Measurements from ENCODE around the gene MRPL28.
"Not testable (repeated sequence)": the region's sequence is repeated elsewhere in the genome, so short reads cannot be mapped to it uniquely, and the experiment has no call there.

MRPL28 gene

GRCh38 chr16:389352-389751 lies 19.0 kb upstream of the MRPL28 start:
- no peak for DNase-seq (ENCODE audit: low read depth)

DNA sequence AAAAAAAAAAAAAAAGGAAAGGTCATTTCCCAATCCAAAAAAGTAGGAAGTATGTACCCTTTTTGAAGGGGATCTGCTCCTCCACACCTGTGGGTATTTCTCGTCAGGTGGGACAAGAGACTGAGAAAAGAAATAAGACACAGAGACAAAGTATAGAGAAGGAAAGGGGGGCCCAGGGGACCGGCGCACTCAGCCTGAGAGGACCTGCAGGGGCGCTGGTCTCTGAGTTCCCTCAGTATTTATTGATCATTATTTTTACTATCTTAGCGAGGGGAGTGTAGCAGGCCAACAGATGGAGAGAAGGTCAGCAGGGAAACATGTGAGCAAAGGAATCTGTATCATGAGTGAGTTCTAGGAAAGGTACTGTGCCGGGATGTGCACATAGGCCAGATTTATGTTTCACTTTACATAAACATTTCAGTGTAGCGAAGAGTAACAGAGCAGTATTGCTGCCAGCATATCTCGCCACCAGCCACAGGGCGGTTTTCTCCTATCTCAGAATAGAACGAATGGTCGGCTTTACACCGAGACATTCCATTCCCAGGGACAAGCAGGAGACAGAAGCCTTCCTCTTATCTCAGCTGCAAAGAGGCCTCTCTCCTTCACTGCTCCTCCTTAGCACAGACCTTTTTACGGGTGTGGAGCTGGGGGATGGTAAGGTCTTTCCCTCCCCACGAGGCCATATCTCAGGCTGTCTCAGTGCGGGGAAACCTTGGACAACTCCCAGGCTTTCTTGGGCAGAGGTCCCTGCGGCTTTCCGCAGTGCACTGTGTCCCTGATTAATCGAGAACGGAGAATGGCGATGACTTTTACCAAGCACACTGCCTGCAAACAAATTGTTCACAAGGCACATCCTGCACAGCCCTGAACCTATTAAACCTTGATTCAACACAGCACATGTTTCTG lies 17.7 kb upstream of the MRPL28 start:
- DNase-seq (ENCODE audit: low read depth): not testable (repeated sequence)

DNA sequence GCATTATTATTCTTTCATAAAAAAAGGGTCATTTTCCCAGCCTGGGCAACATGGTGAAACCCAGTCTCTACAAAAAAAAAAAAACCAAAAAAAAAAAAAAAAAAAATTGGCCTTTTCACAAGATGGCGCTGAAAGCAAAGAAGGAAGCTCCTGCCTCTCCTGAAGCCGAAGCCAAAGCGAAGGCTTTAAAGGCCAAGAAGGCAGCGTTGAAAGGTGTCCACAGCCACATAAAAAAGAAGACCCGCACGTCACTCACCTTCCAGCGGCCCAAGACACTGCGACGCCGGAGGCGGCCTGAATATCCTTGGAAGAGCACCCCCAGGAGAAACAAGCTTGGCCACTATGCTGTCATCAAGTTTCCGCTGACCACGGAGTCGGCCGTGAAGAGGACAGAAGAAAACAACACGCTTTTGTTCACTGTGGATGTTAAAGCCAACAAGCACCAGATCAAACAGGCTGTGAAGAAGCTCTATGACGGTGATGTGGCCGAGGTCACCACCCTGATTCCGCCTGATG lies 16.4 kb upstream of the MRPL28 start:
- no peak for DNase-seq (ENCODE audit: low read depth)

GRCh38 chr16:383326-384051 lies 13.2 kb upstream of the MRPL28 start:
- no peak for DNase-seq (ENCODE audit: low read depth)

DNA sequence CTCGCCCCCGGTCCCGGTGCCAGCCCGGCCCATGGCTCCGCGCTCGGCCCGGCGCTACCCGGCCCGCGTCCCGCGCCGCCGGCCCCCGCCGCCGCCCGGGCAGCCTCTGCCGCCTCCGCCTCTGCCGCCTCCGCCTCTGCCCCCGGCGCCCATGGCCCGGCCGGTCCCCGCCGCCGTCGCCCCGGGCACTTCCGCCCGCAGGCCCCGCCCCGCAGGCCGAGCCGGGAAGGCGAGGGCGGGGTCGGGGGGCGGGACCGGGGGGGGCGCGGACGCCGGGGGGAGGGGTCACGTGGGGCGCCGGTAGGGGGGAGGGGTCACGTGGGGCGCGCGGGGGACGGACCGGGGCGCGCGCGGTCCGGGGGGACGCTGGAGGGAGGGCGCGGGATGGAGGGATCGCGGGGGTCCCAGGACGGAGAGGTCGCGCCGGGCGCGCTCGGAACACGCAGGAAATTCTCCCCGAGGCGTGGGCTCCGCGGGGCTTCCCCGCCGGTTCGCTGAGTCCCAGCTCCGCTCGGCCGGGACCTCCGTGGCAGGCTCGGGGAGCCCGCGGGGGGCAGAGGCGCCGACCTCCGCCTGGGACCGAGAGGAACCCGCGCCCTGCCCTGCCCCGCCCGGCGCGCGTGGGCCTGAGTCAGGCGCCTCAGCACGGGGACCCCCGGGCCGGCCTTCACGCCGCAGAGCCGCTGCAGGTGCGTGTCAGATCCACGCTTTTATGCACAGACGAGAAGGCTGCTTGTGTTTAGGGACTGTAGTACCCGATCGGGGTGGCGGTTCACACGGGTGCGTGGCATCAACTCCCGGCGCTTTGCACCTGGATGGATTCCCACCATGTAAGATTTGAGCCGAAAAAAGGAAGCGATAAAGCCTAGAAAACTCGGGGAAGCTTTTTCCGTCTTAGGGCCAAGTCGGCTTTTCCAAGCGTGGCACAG lies 11.7 kb upstream of the MRPL28 start, which contains the start of gene PGAP6:
Gene PGAP6 (minus strand): TSS at position 190 of the 929 bp plus-strand sequence. CDS start 157 bp downstream, at position 33.
- DNase-seq (ENCODE audit: low read depth): peak; percentile 47

- no peak for DNase-seq (ENCODE audit: low read depth)
Measured at GRCh38 chr16:381012-381788, 10.9 kb upstream of the MRPL28 start.

DNA sequence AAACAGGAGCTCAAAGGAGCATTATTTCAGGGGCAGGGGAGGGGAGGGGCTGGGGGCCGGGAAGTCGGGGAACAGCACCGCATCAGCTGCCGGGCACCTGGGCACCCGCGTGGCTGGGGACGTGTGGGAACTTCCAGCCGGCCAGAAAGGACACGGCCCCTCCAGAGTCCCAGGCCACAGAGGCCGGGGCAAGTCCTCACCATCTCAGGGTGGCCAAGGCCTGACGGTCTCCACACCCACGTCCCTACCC lies 10.3 kb upstream of the MRPL28 start:
- no peak for DNase-seq (ENCODE audit: low read depth)

DNA sequence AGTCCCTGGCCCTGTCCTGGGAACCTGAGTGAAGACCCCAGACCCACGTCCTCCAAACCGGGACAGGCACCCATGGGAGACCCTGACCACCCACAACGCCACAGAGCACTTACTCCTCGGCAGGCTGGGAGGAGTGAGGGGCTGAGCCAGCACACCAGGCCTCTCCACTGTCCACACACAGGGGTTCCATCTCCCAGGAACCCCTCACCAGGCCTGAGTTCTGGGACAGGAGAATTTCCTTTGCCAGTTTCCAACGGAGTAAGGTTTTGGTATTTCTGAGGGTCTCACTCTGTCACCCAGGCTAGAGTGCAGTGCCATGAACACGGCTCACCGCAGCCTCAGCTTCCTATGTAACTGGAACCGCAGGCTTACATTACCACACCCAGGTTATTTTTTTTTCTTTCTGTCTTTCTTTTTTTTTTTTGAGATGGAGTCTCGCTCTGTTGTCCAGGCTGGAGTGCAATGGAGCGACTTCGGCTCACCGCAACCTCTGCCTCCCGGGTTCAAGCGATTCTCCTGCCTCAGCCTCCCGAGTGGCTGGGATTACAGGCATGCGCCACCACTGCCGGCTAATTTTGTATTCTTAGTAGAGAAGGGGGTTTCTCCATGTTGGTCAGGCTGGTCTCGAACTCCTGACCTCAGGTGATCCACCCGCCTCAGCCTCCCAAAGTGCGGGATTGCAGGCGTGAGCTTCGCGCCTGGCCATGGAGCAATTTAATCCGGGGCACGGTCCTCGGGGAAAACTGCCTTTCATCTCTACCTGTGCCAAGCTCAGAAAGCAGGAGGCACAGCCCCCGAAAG lies 9.8 kb upstream of the MRPL28 start:
- DNase-seq (ENCODE audit: low read depth): no peak

DNA sequence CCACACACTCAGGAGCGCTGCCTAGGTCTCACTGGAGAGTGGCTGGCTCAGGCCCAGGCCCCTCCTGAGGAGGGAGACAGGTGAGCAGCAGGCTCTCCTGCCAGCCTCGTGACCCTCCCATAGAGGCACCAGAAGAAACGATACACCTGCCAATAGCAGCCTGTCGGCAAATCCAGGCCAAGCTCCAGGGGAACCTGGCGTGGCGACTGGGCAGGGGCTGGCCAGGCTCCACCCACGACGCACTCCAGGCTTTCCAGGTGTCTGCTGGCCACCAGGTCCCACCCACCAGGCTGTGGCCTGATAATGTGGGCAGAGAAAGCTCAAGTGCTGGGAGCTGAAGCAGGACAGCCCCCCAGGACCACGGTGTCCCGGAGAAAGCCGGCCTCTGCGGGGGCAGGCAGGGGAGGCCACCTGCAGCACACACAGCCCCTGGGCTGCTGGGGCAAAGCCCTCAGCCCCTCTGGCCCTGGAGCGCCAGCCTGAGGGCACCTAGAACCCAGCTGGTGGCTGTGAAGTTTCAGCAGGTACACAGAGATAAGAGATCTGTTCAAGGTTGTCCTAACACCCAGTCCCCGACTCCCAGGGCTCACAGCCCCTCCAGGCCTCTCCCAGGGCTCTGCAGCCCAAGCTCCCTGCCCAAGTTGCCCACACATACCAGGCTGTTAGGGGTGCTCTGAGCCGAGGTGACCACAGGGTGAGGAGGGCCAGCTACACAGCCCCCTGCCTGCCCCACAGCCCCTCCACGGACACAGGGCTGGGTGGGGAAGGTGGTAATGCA lies 9.0 kb upstream of the MRPL28 start:
- DNase-seq (ENCODE audit: low read depth): no peak

DNA sequence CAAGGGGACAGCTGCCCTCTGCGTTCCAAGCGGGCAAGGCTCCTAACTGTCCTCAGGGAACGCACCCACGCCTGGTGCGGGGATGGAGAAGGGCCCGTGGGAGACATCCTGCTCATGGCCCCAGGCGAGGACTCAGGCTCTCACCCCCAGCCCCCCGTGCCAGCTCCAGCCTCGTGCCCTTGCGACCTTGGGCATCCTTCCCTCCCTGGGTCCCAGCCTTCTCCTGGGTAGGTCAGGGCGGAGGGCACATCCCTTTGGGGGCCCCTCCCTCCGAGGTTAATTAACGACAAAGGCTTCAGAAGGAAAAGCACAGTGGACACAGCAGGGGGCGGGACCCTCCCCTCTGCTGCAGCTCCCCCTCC lies 8.5 kb upstream of the MRPL28 start:
- no peak for DNase-seq (ENCODE audit: low read depth)

GRCh38 chr16:378113-378820 lies 7.9 kb upstream of the MRPL28 start:
- DNase-seq (ENCODE audit: low read depth): not testable (repeated sequence)

DNA sequence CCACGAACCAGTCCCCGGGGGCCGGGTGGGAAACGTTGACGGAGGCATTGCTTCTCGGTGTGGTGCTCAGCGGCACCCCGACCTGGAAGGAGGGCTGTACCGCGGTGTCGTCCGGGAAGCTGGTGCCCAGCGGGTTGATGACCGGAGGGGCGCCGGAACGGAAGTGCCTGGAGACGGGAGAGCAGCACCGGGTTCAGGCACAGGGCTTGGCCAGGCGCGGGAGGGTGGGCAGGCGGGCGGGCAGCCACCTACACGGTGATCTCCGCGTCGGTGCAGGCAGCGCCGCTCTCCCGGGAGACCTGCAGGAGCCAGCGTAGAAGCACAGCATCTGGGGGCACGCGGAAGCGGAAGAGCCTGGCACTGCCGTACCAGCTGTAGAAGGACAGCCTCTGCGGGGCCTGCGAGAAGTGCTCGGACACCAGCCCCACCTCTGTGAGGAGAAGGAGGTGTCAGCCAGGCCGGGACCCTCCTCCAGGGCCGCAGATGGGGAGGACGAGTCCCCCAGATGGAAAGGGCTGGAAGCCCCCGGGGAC lies 7.1 kb upstream of the MRPL28 start:
- DNase-seq (ENCODE audit: low read depth): no peak

- no peak for DNase-seq (ENCODE audit: low read depth)
Measured at GRCh38 chr16:376817-377418, 6.6 kb upstream of the MRPL28 start.

DNA sequence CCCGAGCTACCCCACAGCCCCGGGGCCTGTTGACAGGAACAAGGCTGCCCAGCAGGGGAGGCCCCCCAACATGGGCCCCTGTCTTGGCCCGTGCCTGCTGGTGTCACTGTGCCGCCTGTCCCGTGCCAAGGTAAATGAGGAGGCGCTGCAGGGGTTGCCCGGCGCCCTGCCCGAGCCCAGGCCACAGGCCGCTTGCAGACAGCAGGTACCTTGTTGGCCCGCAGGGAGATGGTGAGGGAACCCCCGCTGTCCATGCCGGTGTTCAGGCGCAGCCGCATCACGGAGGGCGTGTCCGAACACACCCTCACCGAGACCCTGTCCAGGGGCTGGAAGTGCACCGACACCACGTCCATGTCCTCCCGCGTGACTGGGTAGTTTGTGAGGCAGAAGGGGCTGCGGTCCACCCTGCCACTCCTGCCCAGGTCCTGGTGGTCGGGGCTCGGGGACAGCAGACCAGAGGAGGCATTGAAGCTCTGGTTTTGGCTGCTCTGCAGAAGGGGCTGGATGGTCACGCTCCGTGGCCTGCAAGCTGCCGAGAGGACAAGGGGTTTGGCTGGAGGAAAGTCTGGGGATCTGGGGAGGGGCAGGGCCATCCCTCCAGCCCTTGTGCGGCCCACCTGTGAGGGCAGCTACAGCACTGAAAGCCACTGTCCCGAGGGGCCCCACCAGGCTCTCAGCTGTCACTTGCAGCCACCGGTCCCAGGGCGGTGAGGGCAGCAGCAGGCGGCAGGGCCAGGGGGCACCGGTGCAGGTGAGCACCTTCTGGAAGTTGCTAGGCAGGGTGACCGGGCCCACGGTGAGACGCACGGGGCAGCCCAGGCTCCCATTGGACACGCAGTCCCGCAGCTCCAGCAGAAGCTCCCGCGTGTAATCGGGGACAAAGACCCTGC lies 5.8 kb upstream of the MRPL28 start:
- no peak for DNase-seq (ENCODE audit: low read depth)

DNA sequence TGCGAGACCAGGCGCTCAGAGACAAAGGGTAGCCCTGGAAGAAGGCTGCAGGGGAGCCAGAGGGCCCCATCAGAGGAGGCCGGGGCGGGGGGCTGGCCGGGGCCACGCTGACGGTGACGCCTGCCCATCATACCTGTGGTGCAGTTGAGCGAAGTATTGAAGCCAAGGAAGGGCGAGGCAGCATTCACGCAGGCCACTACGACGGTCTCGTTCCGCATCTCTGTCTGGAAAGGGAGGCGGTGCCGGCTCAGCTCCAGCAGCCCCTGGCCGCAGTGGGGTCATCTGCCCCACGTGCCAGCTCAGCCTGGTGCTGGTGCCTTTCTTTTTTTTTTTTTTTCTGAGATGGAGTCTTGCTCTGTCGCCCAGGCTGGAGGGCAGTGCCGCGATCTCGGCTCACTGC lies 4.9 kb upstream of the MRPL28 start:
- no peak for DNase-seq (ENCODE audit: low read depth)

DNA sequence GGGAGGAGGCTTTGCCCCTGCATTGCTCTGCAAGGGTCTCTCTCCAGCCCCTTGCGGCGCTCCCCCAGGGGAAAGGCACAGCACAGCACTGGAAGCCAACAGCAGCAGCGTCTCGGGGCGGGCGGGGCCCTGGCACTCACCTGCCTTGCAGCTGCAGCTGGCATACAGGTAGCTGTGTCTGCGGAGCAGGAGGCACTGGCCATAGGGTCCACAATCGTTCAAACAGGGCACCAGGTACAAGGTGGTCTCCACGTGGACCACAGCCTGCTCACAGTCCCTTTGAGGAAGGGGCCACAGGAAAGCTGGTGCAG lies 4.2 kb upstream of the MRPL28 start:
- no peak for DNase-seq (ENCODE audit: low read depth)

DNA sequence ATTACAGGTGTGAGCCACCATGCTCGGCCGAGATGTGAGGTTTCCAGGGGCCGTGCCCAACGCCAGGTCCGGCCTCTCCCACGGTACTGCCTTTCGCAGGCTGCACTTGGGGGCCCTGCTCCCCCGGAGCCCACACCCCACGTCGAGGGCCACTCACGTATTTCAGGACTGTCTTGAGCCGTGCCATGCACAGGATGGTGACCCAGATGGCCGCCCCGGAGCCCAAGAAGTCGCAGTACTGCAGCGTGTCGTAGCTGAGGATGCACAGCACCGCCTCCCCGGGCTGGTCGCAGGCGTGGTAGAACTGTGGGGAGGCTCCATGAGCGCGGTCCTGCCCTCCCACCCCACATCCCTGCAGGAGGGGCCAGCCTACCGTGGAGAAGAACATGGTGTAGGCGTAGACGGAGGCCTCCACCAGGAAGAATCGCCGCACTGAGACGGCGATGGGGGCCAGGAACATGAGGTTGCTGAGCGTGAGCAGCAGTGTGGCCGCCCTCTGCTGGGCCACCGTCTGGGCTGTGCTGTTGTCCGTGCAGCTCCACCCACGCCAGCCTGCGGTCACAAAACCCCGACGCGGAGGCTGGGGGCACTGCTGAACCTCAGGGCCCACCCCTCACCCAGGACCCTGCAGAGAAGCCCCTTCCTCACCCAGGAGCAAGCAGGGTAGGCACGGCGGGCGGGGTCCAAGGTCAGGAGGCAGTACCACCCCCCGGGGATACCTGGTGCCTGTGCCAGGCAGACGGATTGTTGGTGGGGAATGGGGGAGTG lies 3.7 kb upstream of the MRPL28 start:
- DNase-seq (ENCODE audit: low read depth): no peak
